ENCODE measurements around the gene SSBP4. TPM values are rescaled to one million over a fixed set of nuclear protein-coding genes. Genes with fewer than 3 reads are reported as not detected.

The SSBP4 gene
- total and polyA plus RNA-seq, 9 of the 15 experiments (the other 6 are each of a cell fraction or from before 2014, with no cell fraction given): 1.1 to 189 (median 39.0) TPM

- TF ChIP-seq VEZF1 (CRISPR knock-in tag; IDR thresholded peaks at IDR 0.05) (peak; percentile 34; the same call in 1 of the 2 replicates), NFYB (IDR thresholded peaks at IDR 0.05; ENCODE audit: extremely low read depth, insufficient read length) (no peak), ZC3H4 (CRISPR knock-in tag; IDR thresholded peaks at IDR 0.05; ENCODE audit: borderline replicate concordance) (no peak), MEF2A (IDR thresholded peaks at IDR 0.05; ENCODE audit: control insufficient read depth, low read depth, low read length) (peak; percentile 42; the same call in 1 of the 2 replicates)
These were observed 6.6 kb downstream of the SSBP4 start (continued) for GRCh38 chr19:18425515-18426415.

- Histone ChIP-seq H3K4me2 (ENCODE audit: insufficient read depth, low read length) (no peak overlapping the region), H2AFZ (ENCODE audit: low read depth, low read length) (no peak overlapping the region), H3K4me3 (no peak overlapping the region), H3K9me3 (replicated peaks; ENCODE audit: control insufficient read depth, insufficient read depth, low read depth, low read length) (no peaks in the 10 kb centered on the region), H3K36me3 (ENCODE audit: control insufficient read depth, insufficient read depth, low read length) (peaks cover 72% of the 10 kb centered on the region; the same call in 2 of the 3 replicates), H3K27me3 (ENCODE audit: control insufficient read depth in 2 of 2, insufficient read depth in 2 of 2, low read length in 2 of 2) (no peaks in the 10 kb centered on the region), H3K9me1 (ENCODE audit: control insufficient read depth, insufficient read depth, low read length) (no peaks in the 10 kb centered on the region), H4K20me1 (replicated peaks; ENCODE audit: control insufficient read depth, insufficient read depth, low read length) (peaks cover 16% of the 10 kb centered on the region), H3K9ac (ENCODE audit: insufficient read depth in 1 of 2, low read depth in 2 of 2, low read length in 2 of 2) (peak overlapping the region in 1 of 2 experiments; percentile 68; a peak in 2 of 4 replicates), H3K79me2 (ENCODE audit: control insufficient read depth, insufficient read depth, low read length) (peaks cover 76% of the 10 kb centered on the region), H3K27ac (ENCODE audit: extremely low read depth, low read depth, low read length) (peak overlapping the region; percentile 28; the same call in 1 of the 3 replicates), H3K4me1 (replicated peaks in 1 of 2; ENCODE audit: control insufficient read depth in 2 of 2, insufficient read depth in 2 of 2, low read length in 2 of 2) (peaks cover 29 to 98% of the 10 kb centered on the region in 2 experiments)
- BruUV-seq (replicated peaks): no TSS peak
- CTCF ChIA-PET (ENCODE audit: low intra/inter-chr PET ratio): interaction anchor here (0.5 kb wide), 1 partner anchor 11 kb away, joined by 3 read pairs; no protein-coding TSS in a partner anchor
- POLR2A ChIA-PET: no interaction called here
- no peak for FAIRE-seq
- WGBS (ENCODE audit: insufficient coverage, low coverage, missing lambda C conversion rate): 88% methylated on average over 5 of the region's 8 CpGs
- no peak for ATAC-seq
- in situ Hi-C loops (cut with MboI): no loop called here
- intact Hi-C loops (cut with micrococcal nuclease): no loop called here
- TF ChIP-seq POLR2G (IDR thresholded peaks at IDR 0.05; ENCODE audit: low read depth, low read length) (peak; percentile 43; the same call in 1 of the 2 replicates), ZNF639 (CRISPR knock-in tag; conservative IDR thresholded peaks at IDR 0.05 in 1 of 2, IDR thresholded peaks at IDR 0.05 in 1 of 2) (no peak)
- no peak for DNase-seq (ENCODE audit: extremely low read depth in 1 of 4, low spot score in 3 of 4)
These were observed 7.2 kb downstream of the SSBP4 start for GRCh38 chr19:18426416-18426767.

Measured in K562 (cell line).